Measurements from ENCODE around the gene LDLRAP1.
A peak's percentile ranks its signal among the peaks of the same experiment; 100 is the strongest.

LDLRAP1 gene

GRCh38 chr1:25566730-25567341 is 23.4 kb downstream of the LDLRAP1 start:
- Histone ChIP-seq H3K9me3 (ENCODE audit: control insufficient read depth in 5 of 5, low read length in 5 of 5) (no peaks in the 10 kb centered on the region), H3K27me3 (ENCODE audit: control insufficient read depth in 5 of 5, insufficient read depth in 4 of 5, low read length in 5 of 5) (peaks cover 0 to 6% (median 3%) of the 10 kb centered on the region in 5 donors), H3K36me3 (ENCODE audit: control insufficient read depth in 5 of 5, insufficient read depth in 5 of 5, low read length in 5 of 5) (peaks cover 0 to 40% (median 28%) of the 10 kb centered on the region in 5 donors), H3K27ac (ENCODE audit: low read depth, low read length) (peak overlapping the region; percentile 19), H3K4me1 (ENCODE audit: control insufficient read depth in 5 of 5, insufficient read depth in 5 of 5, low read length in 5 of 5) (peaks cover 2 to 31% (median 24%) of the 10 kb centered on the region in 5 donors), H3K9ac (ENCODE audit: low read length in 5 of 5) (peak overlapping the region in 1 of 5 donors; percentile 30), H3K4me3 (ENCODE audit: low read depth in 1 of 5, low read length in 5 of 5) (no peak overlapping the region)

GRCh38 chr1:25567710-25568089 is 24.3 kb downstream of the LDLRAP1 start:
- peaks cover 0 to 30% (median 22%) of the 10 kb centered on the region in 5 donors for H3K4me1 ChIP-seq (ENCODE audit: control insufficient read depth in 5 of 5, insufficient read depth in 5 of 5, low read length in 5 of 5)
- no peak overlapping the region for H3K4me3 ChIP-seq (ENCODE audit: low read depth in 1 of 5, low read length in 5 of 5)
- peaks cover 0 to 37% (median 22%) of the 10 kb centered on the region in 5 donors for H3K36me3 ChIP-seq (ENCODE audit: control insufficient read depth in 5 of 5, insufficient read depth in 5 of 5, low read length in 5 of 5)
- H3K27me3 ChIP-seq (ENCODE audit: control insufficient read depth in 5 of 5, insufficient read depth in 4 of 5, low read length in 5 of 5) = peaks cover 0 to 12% (median 8%) of the 10 kb centered on the region in 5 donors
- H3K9me3 ChIP-seq (ENCODE audit: control insufficient read depth in 5 of 5, low read length in 5 of 5) = no peaks in the 10 kb centered on the region
- H3K9ac ChIP-seq (ENCODE audit: low read length in 5 of 5) = peak overlapping the region in 1 of 5 donors; percentile 30
- peak overlapping the region; percentile 19 for H3K27ac ChIP-seq (ENCODE audit: low read depth, low read length)

GRCh38 chr1:25568090-25568833 is 24.9 kb downstream of the LDLRAP1 start:
- Histone ChIP-seq H3K27ac (ENCODE audit: low read depth, low read length) (peak overlapping the region; percentile 19), H3K36me3 (ENCODE audit: control insufficient read depth in 5 of 5, insufficient read depth in 5 of 5, low read length in 5 of 5) (peaks cover 0 to 32% (median 20%) of the 10 kb centered on the region in 5 donors), H3K27me3 (ENCODE audit: control insufficient read depth in 5 of 5, insufficient read depth in 4 of 5, low read length in 5 of 5) (peaks cover 1 to 16% (median 9%) of the 10 kb centered on the region in 5 donors), H3K4me3 (ENCODE audit: low read depth in 1 of 5, low read length in 5 of 5) (no peak overlapping the region), H3K4me1 (ENCODE audit: control insufficient read depth in 5 of 5, insufficient read depth in 5 of 5, low read length in 5 of 5) (peaks cover 0 to 30% (median 22%) of the 10 kb centered on the region in 5 donors), H3K9ac (ENCODE audit: low read length in 5 of 5) (peak overlapping the region in 1 of 5 donors; percentile 22), H3K9me3 (ENCODE audit: control insufficient read depth in 5 of 5, low read length in 5 of 5) (no peaks in the 10 kb centered on the region)

- peak overlapping the region; percentile 19 for H3K27ac ChIP-seq (ENCODE audit: low read depth, low read length)
- no peak overlapping the region for H3K4me3 ChIP-seq (ENCODE audit: low read depth in 1 of 5, low read length in 5 of 5)
- no peak overlapping the region for H3K9ac ChIP-seq (ENCODE audit: low read length in 5 of 5)
- H3K4me1 ChIP-seq (ENCODE audit: control insufficient read depth in 5 of 5, insufficient read depth in 5 of 5, low read length in 5 of 5) = peaks cover 0 to 30% (median 22%) of the 10 kb centered on the region in 5 donors
- peaks cover 5 to 22% (median 9%) of the 10 kb centered on the region in 5 donors for H3K27me3 ChIP-seq (ENCODE audit: control insufficient read depth in 5 of 5, insufficient read depth in 4 of 5, low read length in 5 of 5)
- no peaks in the 10 kb centered on the region for H3K9me3 ChIP-seq (ENCODE audit: control insufficient read depth in 5 of 5, low read length in 5 of 5)
- H3K36me3 ChIP-seq (ENCODE audit: control insufficient read depth in 5 of 5, insufficient read depth in 5 of 5, low read length in 5 of 5) = peaks cover 0 to 25% (median 13%) of the 10 kb centered on the region in 5 donors
Observed at GRCh38 chr1:25568834-25569596, 25.6 kb downstream of the LDLRAP1 start.

GRCh38 chr1:25569597-25570396 is 26.4 kb downstream of the LDLRAP1 start:
- H3K9me3 ChIP-seq (ENCODE audit: control insufficient read depth in 5 of 5, low read length in 5 of 5) = no peaks in the 10 kb centered on the region
- peaks cover 0 to 30% (median 22%) of the 10 kb centered on the region in 5 donors for H3K4me1 ChIP-seq (ENCODE audit: control insufficient read depth in 5 of 5, insufficient read depth in 5 of 5, low read length in 5 of 5)
- no peak overlapping the region for H3K27ac ChIP-seq (ENCODE audit: low read depth, low read length)
- no peak overlapping the region for H3K9ac ChIP-seq (ENCODE audit: low read length in 5 of 5)
- H3K4me3 ChIP-seq (ENCODE audit: low read depth in 1 of 5, low read length in 5 of 5) = no peak overlapping the region
- H3K27me3 ChIP-seq (ENCODE audit: control insufficient read depth in 5 of 5, insufficient read depth in 4 of 5, low read length in 5 of 5) = peaks cover 5 to 30% (median 9%) of the 10 kb centered on the region in 5 donors
- H3K36me3 ChIP-seq (ENCODE audit: control insufficient read depth in 5 of 5, insufficient read depth in 5 of 5, low read length in 5 of 5) = peaks cover 0 to 17% (median 6%) of the 10 kb centered on the region in 5 donors

GRCh38 chr1:25570798-25571521 is 27.6 kb downstream of the LDLRAP1 start:
- H3K36me3 ChIP-seq (ENCODE audit: control insufficient read depth in 5 of 5, insufficient read depth in 5 of 5, low read length in 5 of 5) = peaks cover 0 to 6% (median 0%) of the 10 kb centered on the region in 5 donors
- no peaks in the 10 kb centered on the region for H3K9me3 ChIP-seq (ENCODE audit: control insufficient read depth in 5 of 5, low read length in 5 of 5)
- no peak overlapping the region for H3K4me3 ChIP-seq (ENCODE audit: low read depth in 1 of 5, low read length in 5 of 5)
- peaks cover 0 to 30% (median 22%) of the 10 kb centered on the region in 5 donors for H3K4me1 ChIP-seq (ENCODE audit: control insufficient read depth in 5 of 5, insufficient read depth in 5 of 5, low read length in 5 of 5)
- H3K27me3 ChIP-seq (ENCODE audit: control insufficient read depth in 5 of 5, insufficient read depth in 4 of 5, low read length in 5 of 5) = peaks cover 5 to 32% (median 9%) of the 10 kb centered on the region in 5 donors
- H3K9ac ChIP-seq (ENCODE audit: low read length in 5 of 5) = no peak overlapping the region
- no peak overlapping the region for H3K27ac ChIP-seq (ENCODE audit: low read depth, low read length)

- peaks cover 0 to 6% (median 0%) of the 10 kb centered on the region in 5 donors for H3K36me3 ChIP-seq (ENCODE audit: control insufficient read depth in 5 of 5, insufficient read depth in 5 of 5, low read length in 5 of 5)
- no peak overlapping the region for H3K9ac ChIP-seq (ENCODE audit: low read length in 5 of 5)
- no peak overlapping the region for H3K4me3 ChIP-seq (ENCODE audit: low read depth in 1 of 5, low read length in 5 of 5)
- peaks cover 0 to 27% (median 21%) of the 10 kb centered on the region in 5 donors for H3K4me1 ChIP-seq (ENCODE audit: control insufficient read depth in 5 of 5, insufficient read depth in 5 of 5, low read length in 5 of 5)
- no peak overlapping the region for H3K27ac ChIP-seq (ENCODE audit: low read depth, low read length)
- H3K27me3 ChIP-seq (ENCODE audit: control insufficient read depth in 5 of 5, insufficient read depth in 4 of 5, low read length in 5 of 5) = peaks cover 5 to 32% (median 9%) of the 10 kb centered on the region in 5 donors
- H3K9me3 ChIP-seq (ENCODE audit: control insufficient read depth in 5 of 5, low read length in 5 of 5) = no peaks in the 10 kb centered on the region
Observed at GRCh38 chr1:25571522-25571970, 28.1 kb downstream of the LDLRAP1 start.

- H3K36me3 ChIP-seq (ENCODE audit: control insufficient read depth in 5 of 5, insufficient read depth in 5 of 5, low read length in 5 of 5) = peaks cover 0 to 1% (median 0%) of the 10 kb centered on the region in 5 donors
- no peak overlapping the region for H3K4me3 ChIP-seq (ENCODE audit: low read depth in 1 of 5, low read length in 5 of 5)
- no peak overlapping the region for H3K9ac ChIP-seq (ENCODE audit: low read length in 5 of 5)
- H3K27ac ChIP-seq (ENCODE audit: low read depth, low read length) = no peak overlapping the region
- no peaks in the 10 kb centered on the region for H3K9me3 ChIP-seq (ENCODE audit: control insufficient read depth in 5 of 5, low read length in 5 of 5)
- H3K4me1 ChIP-seq (ENCODE audit: control insufficient read depth in 5 of 5, insufficient read depth in 5 of 5, low read length in 5 of 5) = peaks cover 0 to 22% (median 16%) of the 10 kb centered on the region in 5 donors
- peaks cover 5 to 32% (median 9%) of the 10 kb centered on the region in 5 donors for H3K27me3 ChIP-seq (ENCODE audit: control insufficient read depth in 5 of 5, insufficient read depth in 4 of 5, low read length in 5 of 5)
Observed at GRCh38 chr1:25572107-25572506, 28.7 kb downstream of the LDLRAP1 start.
